Skeletal muscle tissue (tissue), 4 donors: ENCODE results near the gene SNAP23. TPM values are rescaled to one million over a fixed set of nuclear protein-coding genes. Genes with fewer than 3 reads are reported as not detected.
A peak's percentile ranks its signal among the peaks of the same experiment; 100 is the strongest.

Experiments used
- H3K27ac ChIP-seq: one replicate; pipeline ENCODE4 v1.7.0; 2013; ENCODE audit warnings: mild to moderate bottlenecking, low read depth, low read length, inconsistent platforms
- H3K27me3 ChIP-seq, 3 donors: one replicate each; pipeline ENCODE4 v1.7.0; 2013; ENCODE audit warnings: low read length in 3 of 3; ENCODE audit not compliant: control insufficient read depth in 3 of 3, insufficient read depth in 3 of 3
- H3K36me3 ChIP-seq, 3 donors: one replicate each; pipeline ENCODE4 v1.7.0; 2013; ENCODE audit warnings: low read length in 3 of 3; ENCODE audit not compliant: control insufficient read depth in 3 of 3, insufficient read depth in 3 of 3
- H3K4me1 ChIP-seq, 3 donors: one replicate each; pipeline ENCODE4 v1.7.0; 2013; ENCODE audit warnings: low read length in 3 of 3, mild to moderate bottlenecking in 3 of 3; ENCODE audit not compliant: control insufficient read depth in 3 of 3, insufficient read depth in 3 of 3
- H3K4me3 ChIP-seq, 3 donors: one replicate each; pipeline ENCODE4 v1.7.0; 2013; ENCODE audit warnings: low read length in 3 of 3
- H3K9ac ChIP-seq, 3 donors: one replicate each; pipeline ENCODE4 v1.7.0; 2013; ENCODE audit warnings: low read length in 3 of 3, mild to moderate bottlenecking in 3 of 3, moderate library complexity in 2 of 3, low read depth in 1 of 3
- H3K9me3 ChIP-seq, 3 donors: one replicate each; pipeline ENCODE4 v1.7.0; 2013; ENCODE audit warnings: low read length in 3 of 3; ENCODE audit not compliant: control insufficient read depth in 3 of 3
- total RNA-seq: library from RNA; depleted of rRNA; stranded (reverse); fragments of >200 nt; gene quantifications from one replicate; pipeline ENCODE4 v1.2.3, GENCODE V29; 2014
- donor health status: Osteomylitis.

Gene SNAP23
- total RNA-seq, result 50.6 TPM

DNA sequence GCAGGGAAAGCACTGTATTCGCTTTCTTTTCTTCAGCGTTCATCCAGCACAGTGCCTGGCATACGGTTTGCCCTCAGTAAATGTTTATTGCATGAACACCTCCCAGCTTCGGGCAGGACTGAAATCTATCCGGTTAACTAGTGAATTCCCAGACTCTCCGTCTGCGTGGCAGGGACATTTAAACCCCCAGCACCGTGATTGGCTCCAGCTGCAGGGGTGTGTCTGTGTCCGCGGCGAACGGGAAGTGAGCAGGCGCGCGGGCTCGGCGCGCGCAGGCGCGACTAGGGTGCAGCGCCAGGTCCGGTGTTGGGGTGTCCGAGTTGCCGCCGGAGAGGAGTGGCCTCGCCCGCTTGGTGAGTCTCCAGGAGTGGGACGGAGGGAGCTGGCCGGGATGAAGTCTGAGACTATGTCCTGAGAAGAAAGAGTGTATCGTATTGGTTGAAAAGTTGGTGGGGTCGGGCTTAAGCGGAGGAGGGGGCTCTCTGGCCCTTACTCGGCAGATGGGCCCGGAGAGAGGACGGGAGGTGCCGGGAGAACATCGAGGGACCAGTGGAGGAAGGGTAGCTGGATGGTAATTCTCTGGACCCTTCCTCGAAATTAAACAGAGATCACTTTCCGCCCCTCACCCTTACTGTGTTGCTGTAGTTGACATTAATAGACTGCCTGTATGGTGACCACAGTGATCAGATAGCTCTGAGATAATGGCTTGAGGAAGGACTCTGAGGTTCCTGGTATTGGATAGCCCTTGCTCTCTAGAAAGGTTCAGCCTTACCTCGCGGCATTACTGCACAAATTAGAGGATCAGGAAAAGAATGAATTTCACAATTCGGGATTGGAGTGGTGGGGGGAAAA is at the start of gene SNAP23:
TSS of gene SNAP23 (plus strand) at position 274 of the 852 bp plus-strand sequence. CDS start 16,213 bp downstream, outside the sequence.
- peaks cover 0 to 2% (median 0%) of the 10 kb centered on the region in 3 donors for H3K36me3 ChIP-seq
- no peaks in the 10 kb centered on the region for H3K27me3 ChIP-seq
- H3K27ac ChIP-seq, result peak within 1 kb of the TSS; percentile 92
- H3K4me3 ChIP-seq, result peak within 1 kb of the TSS; percentile 94 to 96 (median 94)
- no peaks in the 10 kb centered on the region for H3K9me3 ChIP-seq
- peaks cover 20 to 27% (median 22%) of the 10 kb centered on the region in 3 donors for H3K4me1 ChIP-seq
- H3K9ac ChIP-seq, result peak within 1 kb of the TSS; percentile 95 to 98 (median 95)

- Histone ChIP-seq H3K27ac (peak overlapping the region; percentile 84), H3K9me3 (no peaks in the 10 kb centered on the region), H3K4me3 (peak overlapping the region; percentile 26 to 54 (median 49)), H3K27me3 (no peaks in the 10 kb centered on the region), H3K9ac (peak overlapping the region in 2 of 3 donors; percentile 4 to 45), H3K36me3 (peaks cover 42 to 68% (median 45%) of the 10 kb centered on the region in 3 donors), H3K4me1 (peaks cover 25 to 47% (median 41%) of the 10 kb centered on the region in 3 donors)
Measured at GRCh38 chr15:42447599-42447998, 47.8 kb upstream of the SNAP23 start.

- H3K36me3 ChIP-seq, result peaks cover 42 to 64% (median 43%) of the 10 kb centered on the region in 3 donors
- H3K9me3 ChIP-seq, result no peaks in the 10 kb centered on the region
- peaks cover 25 to 51% (median 44%) of the 10 kb centered on the region in 3 donors for H3K4me1 ChIP-seq
- no peaks in the 10 kb centered on the region for H3K27me3 ChIP-seq
- peak overlapping the region; percentile 6 to 54 (median 49) for H3K4me3 ChIP-seq
- peak overlapping the region; percentile 84 for H3K27ac ChIP-seq
- H3K9ac ChIP-seq, result peak overlapping the region in 2 of 3 donors; percentile 4 to 45
Measured at GRCh38 chr15:42448281-42448680, 47.2 kb upstream of the SNAP23 start.

DNA sequence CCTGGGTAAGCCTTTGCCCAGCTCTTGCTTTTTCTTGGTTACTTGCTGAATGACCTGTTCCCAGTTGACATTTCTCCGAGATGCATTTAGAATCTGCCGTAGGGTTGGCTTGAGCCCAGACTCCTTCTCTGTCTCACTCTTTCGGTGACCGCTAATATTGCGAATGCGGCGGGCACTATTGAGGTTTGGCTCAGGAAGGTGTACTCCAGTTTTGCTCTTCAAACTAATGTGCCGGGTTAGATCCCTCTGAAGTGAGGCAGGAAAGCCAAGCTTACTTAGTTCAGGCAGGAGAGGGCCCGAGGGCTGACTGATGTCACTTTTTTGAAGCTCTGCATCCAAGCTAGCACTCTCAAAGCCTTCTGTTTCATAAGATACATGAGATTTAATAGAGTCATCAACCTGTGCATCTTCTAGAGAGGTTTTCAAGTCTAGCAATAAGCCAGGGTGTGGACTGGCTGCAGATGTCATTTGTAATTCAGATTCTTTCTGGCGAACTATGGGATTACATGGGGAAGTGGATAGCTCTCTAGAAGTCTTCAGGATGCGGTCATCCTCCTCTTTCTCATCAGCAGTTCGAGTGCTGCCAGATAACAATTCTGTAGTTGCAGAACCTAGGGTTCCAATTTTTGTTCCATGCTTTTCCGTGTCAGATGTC is 45.5 kb upstream of the SNAP23 start:
- H3K27ac ChIP-seq, result peak overlapping the region; percentile 84
- no peaks in the 10 kb centered on the region for H3K27me3 ChIP-seq
- H3K4me1 ChIP-seq, result peaks cover 25 to 56% (median 44%) of the 10 kb centered on the region in 3 donors
- peaks cover 32 to 53% (median 40%) of the 10 kb centered on the region in 3 donors for H3K36me3 ChIP-seq
- H3K9me3 ChIP-seq, result no peaks in the 10 kb centered on the region
- peak overlapping the region; percentile 27 to 74 (median 32) for H3K9ac ChIP-seq
- H3K4me3 ChIP-seq, result peak overlapping the region; percentile 51 to 65 (median 63)

- Histone ChIP-seq H3K27ac (peak overlapping the region; percentile 84), H3K4me1 (peaks cover 25 to 56% (median 44%) of the 10 kb centered on the region in 3 donors), H3K9ac (peak overlapping the region in 1 of 3 donors; percentile 6), H3K36me3 (peaks cover 29 to 48% (median 35%) of the 10 kb centered on the region in 3 donors), H3K4me3 (peak overlapping the region; percentile 51 to 65 (median 63)), H3K9me3 (no peaks in the 10 kb centered on the region), H3K27me3 (no peaks in the 10 kb centered on the region)
Measured at GRCh38 chr15:42450425-42450790, 45.0 kb upstream of the SNAP23 start.

DNA sequence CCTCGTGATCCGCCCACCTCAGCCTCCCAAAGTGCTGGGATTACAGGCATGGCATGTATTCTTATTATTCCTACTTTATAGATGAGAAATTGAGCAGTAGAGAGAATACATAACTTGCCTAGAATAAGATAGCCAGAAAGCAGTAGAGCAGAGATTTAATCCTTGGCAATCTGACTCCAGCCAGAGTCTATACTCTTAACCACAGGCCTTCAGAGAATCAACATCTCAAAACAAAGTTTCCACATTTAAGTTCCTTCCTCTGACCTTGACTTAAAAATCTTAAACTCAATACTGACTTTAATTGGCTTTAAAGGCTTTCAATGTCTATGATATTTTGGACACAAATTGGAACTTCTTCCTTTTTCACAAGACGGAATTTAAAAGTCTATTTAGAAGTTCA is 41.6 kb upstream of the SNAP23 start:
- Histone ChIP-seq H3K9ac (no peak overlapping the region), H3K4me1 (peaks cover 27 to 41% (median 41%) of the 10 kb centered on the region in 3 donors), H3K4me3 (no peak overlapping the region), H3K9me3 (no peaks in the 10 kb centered on the region), H3K27ac (peak overlapping the region; percentile 89), H3K36me3 (peaks cover 16 to 23% (median 19%) of the 10 kb centered on the region in 3 donors), H3K27me3 (no peaks in the 10 kb centered on the region)

DNA sequence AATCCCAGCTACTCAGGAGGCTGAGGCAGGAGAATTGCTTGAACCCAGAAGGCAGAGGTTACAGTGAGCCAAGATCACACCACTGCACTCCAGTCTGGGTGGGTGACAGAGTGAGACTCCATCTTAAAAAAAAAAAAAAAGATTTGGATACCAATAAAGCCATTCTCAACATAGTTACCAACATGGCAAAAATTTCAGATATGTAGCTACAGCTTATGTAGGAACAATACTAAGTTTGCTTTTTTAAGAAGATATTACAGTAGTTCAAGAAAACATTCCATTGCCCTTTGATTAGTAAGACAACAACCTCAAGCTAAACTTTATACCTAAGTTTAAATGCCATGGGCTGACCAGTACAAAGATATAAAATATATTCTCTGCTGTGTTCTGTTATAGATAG is 38.9 kb upstream of the SNAP23 start:
- Histone ChIP-seq H3K27me3 (no peaks in the 10 kb centered on the region), H3K4me1 (peaks cover 13 to 19% (median 19%) of the 10 kb centered on the region in 3 donors), H3K4me3 (peak overlapping the region; percentile 83 to 86 (median 83)), H3K9ac (peak overlapping the region; percentile 86 to 94 (median 88)), H3K9me3 (no peaks in the 10 kb centered on the region), H3K27ac (peak overlapping the region; percentile 89), H3K36me3 (peaks cover 0 to 7% (median 4%) of the 10 kb centered on the region in 3 donors)

- peak overlapping the region; percentile 86 to 94 (median 88) for H3K9ac ChIP-seq
- H3K9me3 ChIP-seq, result no peaks in the 10 kb centered on the region
- peaks cover 0 to 6% (median 1%) of the 10 kb centered on the region in 3 donors for H3K36me3 ChIP-seq
- peak overlapping the region; percentile 89 for H3K27ac ChIP-seq
- peaks cover 9 to 19% (median 16%) of the 10 kb centered on the region in 3 donors for H3K4me1 ChIP-seq
- no peaks in the 10 kb centered on the region for H3K27me3 ChIP-seq
- H3K4me3 ChIP-seq, result peak overlapping the region; percentile 83 to 86 (median 83)
Measured at GRCh38 chr15:42456971-42457370, 38.5 kb upstream of the SNAP23 start.

DNA sequence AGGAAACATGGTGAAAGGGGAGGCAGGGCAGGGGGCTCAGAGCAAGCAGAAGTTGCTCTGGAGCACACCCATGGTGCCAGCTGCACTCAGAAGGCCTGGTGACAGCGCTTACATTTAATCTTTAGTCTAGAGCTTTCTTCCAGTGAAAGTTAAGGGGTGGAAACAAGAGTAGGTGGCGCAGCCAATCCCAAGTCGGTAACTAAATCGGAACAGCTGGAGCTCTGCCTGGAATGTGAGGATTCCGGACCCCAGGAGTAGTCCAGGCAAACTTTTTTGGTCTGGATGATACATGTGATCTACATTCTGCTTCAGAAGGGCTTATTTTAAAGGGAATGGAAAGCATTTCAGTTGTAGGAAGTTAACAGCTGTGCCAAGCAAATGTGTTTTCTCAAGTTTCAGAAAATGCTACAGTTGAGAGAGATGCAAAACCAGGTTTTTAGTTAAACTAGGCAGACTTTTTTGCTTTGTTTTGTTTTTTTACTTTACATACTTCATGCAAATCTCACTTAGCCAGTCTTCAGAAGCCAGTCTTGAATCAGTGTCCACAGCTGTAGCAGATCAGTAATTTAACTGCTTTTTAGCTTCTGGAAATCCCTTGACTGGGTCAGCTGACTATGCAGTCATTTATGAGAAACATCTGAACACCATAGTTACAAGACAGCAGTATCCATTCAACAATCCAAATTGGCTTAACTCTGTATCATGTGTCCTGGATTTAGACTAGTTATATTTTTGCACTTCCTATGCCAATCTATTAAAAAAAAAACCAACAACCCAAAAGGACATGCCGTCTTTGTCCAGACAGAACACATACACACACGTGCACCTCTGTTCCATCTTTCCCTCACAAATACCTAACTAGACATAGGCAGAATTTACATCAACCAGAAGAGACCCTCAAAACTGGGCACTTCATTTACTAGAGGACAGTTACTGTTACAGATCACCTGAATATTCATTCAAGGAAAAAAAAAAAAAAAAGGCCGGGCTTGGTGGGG is 37.7 kb upstream of the SNAP23 start:
- H3K4me3 ChIP-seq, result peak overlapping the region; percentile 83 to 86 (median 83)
- peak overlapping the region; percentile 86 to 94 (median 88) for H3K9ac ChIP-seq
- peaks cover 0 to 6% (median 1%) of the 10 kb centered on the region in 3 donors for H3K36me3 ChIP-seq
- no peaks in the 10 kb centered on the region for H3K9me3 ChIP-seq
- H3K4me1 ChIP-seq, result peaks cover 9 to 19% (median 16%) of the 10 kb centered on the region in 3 donors
- H3K27ac ChIP-seq, result peak overlapping the region; percentile 89
- no peaks in the 10 kb centered on the region for H3K27me3 ChIP-seq
